LNCaP clone FGC (cell line): ENCODE measurements around the gene UBE2G2.

Experiments
- DNase-seq: peaks from one replicate; pipeline ENCODE4 v3.0.0-alpha.2; 2011; ENCODE audit warnings: low read depth
- H3K4me3 ChIP-seq: 2 replicates; pipeline ENCODE4 v1.5.1; 2011; ENCODE audit warnings: mild to moderate bottlenecking, low read depth, low read length, control low read depth
- TF ChIP-seq, protein P1 (sequence below): IDR thresholded peaks from 2 replicates; pipeline ENCODE4 v1.5.1; 2012; ENCODE audit warnings: mild to moderate bottlenecking; ENCODE audit not compliant: control insufficient read depth, insufficient read depth; ENCODE audit errors: extremely low read depth

UBE2G2 gene

DNA sequence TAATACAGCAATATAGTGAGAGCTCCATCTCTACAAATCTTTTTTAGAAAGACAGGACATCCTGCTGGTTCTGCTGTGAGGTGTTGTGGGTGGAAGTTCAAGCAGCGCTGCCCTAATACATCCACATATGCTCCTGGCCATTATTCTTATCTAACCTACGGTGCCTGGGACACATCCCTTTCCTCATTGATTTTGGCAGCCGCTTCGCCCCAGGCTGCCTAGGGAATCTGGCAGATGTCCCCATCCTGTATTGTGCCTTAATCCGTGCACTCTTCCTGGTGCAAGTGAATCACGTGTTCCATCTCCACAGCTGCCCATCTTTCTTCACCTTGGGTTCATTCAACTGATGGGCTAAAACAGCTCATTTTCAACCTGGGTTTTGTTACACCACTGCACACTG, 3.1 kb upstream of the UBE2G2 start:
- H3K4me3 ChIP-seq = no peak overlapping the region
- no peak for DNase-seq
- TF ChIP-seq, protein P1, sequence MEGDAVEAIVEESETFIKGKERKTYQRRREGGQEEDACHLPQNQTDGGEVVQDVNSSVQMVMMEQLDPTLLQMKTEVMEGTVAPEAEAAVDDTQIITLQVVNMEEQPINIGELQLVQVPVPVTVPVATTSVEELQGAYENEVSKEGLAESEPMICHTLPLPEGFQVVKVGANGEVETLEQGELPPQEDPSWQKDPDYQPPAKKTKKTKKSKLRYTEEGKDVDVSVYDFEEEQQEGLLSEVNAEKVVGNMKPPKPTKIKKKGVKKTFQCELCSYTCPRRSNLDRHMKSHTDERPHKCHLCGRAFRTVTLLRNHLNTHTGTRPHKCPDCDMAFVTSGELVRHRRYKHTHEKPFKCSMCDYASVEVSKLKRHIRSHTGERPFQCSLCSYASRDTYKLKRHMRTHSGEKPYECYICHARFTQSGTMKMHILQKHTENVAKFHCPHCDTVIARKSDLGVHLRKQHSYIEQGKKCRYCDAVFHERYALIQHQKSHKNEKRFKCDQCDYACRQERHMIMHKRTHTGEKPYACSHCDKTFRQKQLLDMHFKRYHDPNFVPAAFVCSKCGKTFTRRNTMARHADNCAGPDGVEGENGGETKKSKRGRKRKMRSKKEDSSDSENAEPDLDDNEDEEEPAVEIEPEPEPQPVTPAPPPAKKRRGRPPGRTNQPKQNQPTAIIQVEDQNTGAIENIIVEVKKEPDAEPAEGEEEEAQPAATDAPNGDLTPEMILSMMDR = no peak

DNA sequence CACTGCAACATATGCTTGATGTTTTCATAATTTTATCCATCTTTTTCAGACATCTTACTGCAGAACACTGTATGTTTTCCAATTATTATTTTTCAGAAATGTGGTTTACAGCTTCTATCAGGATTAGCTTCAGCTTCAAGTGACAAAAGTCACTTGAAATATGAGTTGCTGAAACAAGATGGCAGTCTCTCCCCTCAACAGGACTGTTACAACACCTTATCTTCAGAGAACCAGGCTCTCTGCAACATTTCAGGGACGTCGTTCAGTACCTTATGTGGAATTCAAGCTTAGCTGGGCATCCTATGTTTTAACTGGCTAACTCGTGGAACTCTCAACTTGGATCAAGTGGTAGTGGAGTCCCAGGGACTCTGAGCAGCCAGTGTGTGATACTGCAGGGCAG, 2.0 kb upstream of the UBE2G2 start:
- DNase-seq = no peak
- no peak overlapping the region for H3K4me3 ChIP-seq
- TF ChIP-seq, protein P1 = no peak

GRCh38 chr21:44802396-44803153, 955 bp upstream of the UBE2G2 start:
- TF ChIP-seq, protein P1 = no peak
- DNase-seq = no peak
- peak overlapping the region; percentile 92 for H3K4me3 ChIP-seq

- no peak for DNase-seq
- TF ChIP-seq, protein P1 = peak; percentile 54
- peak overlapping the region; percentile 92 for H3K4me3 ChIP-seq
Observed at GRCh38 chr21:44800971-44801467, 601 bp downstream of the UBE2G2 start.

GRCh38 chr21:44800103-44800502, 1.5 kb downstream of the UBE2G2 start:
- TF ChIP-seq, protein P1 = peak; percentile 67
- no peak for DNase-seq
- H3K4me3 ChIP-seq = peak overlapping the region; percentile 92

GRCh38 chr21:44799646-44800045, 2.0 kb downstream of the UBE2G2 start:
- no peak for DNase-seq
- H3K4me3 ChIP-seq = no peak overlapping the region; the same call in 1 of the 2 replicates
- TF ChIP-seq, protein P1 = no peak

DNA sequence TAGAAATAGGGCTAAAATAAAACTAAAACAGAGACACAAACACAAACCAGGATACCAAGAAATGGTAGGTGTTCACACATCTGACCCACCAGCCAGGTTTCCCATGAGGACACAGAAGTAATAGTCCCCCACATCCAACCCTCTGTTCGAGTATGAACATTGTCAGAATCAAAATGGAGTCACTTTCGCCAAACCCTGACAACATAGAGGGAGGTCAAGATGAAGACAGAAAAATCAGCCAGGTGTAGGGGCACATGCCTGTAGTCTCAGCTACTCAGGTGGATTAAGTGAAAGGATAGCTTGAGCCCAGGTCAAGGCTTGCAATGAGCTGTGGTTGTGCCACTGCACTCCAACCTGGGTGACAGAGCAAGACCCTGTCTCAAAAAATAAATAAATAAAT, 3.8 kb downstream of the UBE2G2 start:
- no peak overlapping the region for H3K4me3 ChIP-seq
- DNase-seq = no peak
- TF ChIP-seq, protein P1 = no peak
